Heart left ventricle (tissue), 16 donors: ENCODE measurements around the gene RAB8A. TPM values are rescaled to one million over a fixed set of nuclear protein-coding genes. Genes with fewer than 3 reads are reported as not detected.
A peak's percentile ranks its signal among the peaks of the same experiment; 100 is the strongest.

Source experiments
- ATAC-seq, 4 donors: fragments of 200-7000 bp; cut with Tn5 transposase; one replicate each; pipeline ENCODE4 v1.9.1; 2020 to 2022; ENCODE audit warnings: moderate library complexity in 4 of 4, mild to moderate bottlenecking in 3 of 4, moderate number of reproducible peaks in 1 of 4
- DNase-seq, 5 donors: peaks; one replicate each; pipeline ENCODE4 v3.0.0-alpha.2; 2020
- H3K27ac ChIP-seq, 12 donors: fragments of 200-600 bp; sonication (generic) in 4 of 12; one replicate each; pipeline versions ENCODE4 v1.5.0 to v1.8.0; 2016 to 2022; ENCODE audit warnings: mild to moderate bottlenecking in 2 of 12
- H3K27me3 ChIP-seq, 9 donors: fragments of 200-600 bp; sonication (generic) in 2 of 9; one replicate each; pipeline versions ENCODE4 v1.5.1 to v1.8.0; 2016 to 2022; ENCODE audit warnings: mild to moderate bottlenecking in 3 of 9
- H3K36me3 ChIP-seq, 9 donors: fragments of 200-600 bp; sonication (generic) in 2 of 9; one replicate each; pipeline versions ENCODE4 v1.5.0 to v1.8.0; 2018 to 2022; ENCODE audit warnings: mild to moderate bottlenecking in 2 of 9
- H3K4me1 ChIP-seq, 12 donors: fragments of 200-600 bp; sonication (generic) in 4 of 12; one replicate each; pipeline versions ENCODE4 v1.5.0 to v1.8.0; 2016 to 2022; ENCODE audit warnings: mild to moderate bottlenecking in 3 of 12
- H3K4me3 ChIP-seq, 12 donors: fragments of 200-600 bp; sonication (generic) in 4 of 12; one replicate each; pipeline versions ENCODE4 v1.5.0 to v1.8.0; 2017 to 2022; ENCODE audit warnings: mild to moderate bottlenecking in 9 of 12, moderate library complexity in 4 of 12
- H3K9me3 ChIP-seq, 12 donors: fragments of 200-600 bp; sonication (generic) in 4 of 12; one replicate each; pipeline versions ENCODE4 v1.5.0 to v1.8.0; 2016 to 2022; ENCODE audit warnings: mild to moderate bottlenecking in 1 of 12
- CTCF ChIP-seq, 12 donors: fragments of 200-600 bp; sonication (generic) in 4 of 12; IDR thresholded peaks; one replicate each; pipeline versions ENCODE4 v1.5.0 to v1.8.0; 2018 to 2022; ENCODE audit warnings: antibody characterized with exemption in 12 of 12, mild to moderate bottlenecking in 5 of 12
- POLR2A ChIP-seq, 2 donors: fragments of 450-650 bp; IDR thresholded peaks; one replicate each; pipeline ENCODE4 v1.6.1; 2017; ENCODE audit warnings: antibody characterized with exemption in 2 of 2, mild to moderate bottlenecking in 2 of 2, moderate library complexity in 2 of 2
- WGBS, 4 donors: extraction: QIAGEN DNeasy Blood & Tissue Kit in 2 of 4; methylation state at CpG; one replicate each; pipeline versions ENCODE4 v1.1.5 to v1.1.7; 2013 to 2018; 5-methylcytosine and 5-hydroxymethylcytosine counted together
- intact Hi-C, 10 donors: fragments of 100-400 bp; cut with DNase I; formaldehyde crosslinking; loops; one replicate each; pipeline versions ENCODE4 v1.11.1 to v1.14.2; 2022
- polyA plus RNA-seq, 2 donors: library from polyadenylated mRNA; stranded (reverse); fragments of 200-250 nt; gene quantifications; one replicate each; pipeline ENCODE4 v1.2.3, GENCODE V29; 2013
- total RNA-seq, 9 donors: library from RNA; depleted of rRNA in 2 of 9; stranded (reverse); fragments of >200 nt in 2 of 9; fragmentation: NEBNext Ultra II Directional in 3 of 9; extraction: Animal tissue kit (Norgen Biotek cat#: 25700) in 3 of 9; gene quantifications; one replicate each; pipeline versions ENCODE4 v1.1.0 to v1.2.4, GENCODE V29; 2016 to 2023
- donor health status: ischemic (EF 13 %, LVEDD 7.1; RV severe dilation, severe dysfunction).
- donor health status: healthy with polysubstance abuse.
- donor health status: DM: no; HTN: yes; CAD: no.
- donor health status: DM: no; HTN: no; CAD: no.
- donor health status: ischemic (EF 25% LVEDD 6.9; RV normal size, moderate dysfunction).
- donor health status: ischemic (EF 25% LVEDD 5.7; RV mildly dilated, moderate dysfunction).
- donor health status: healthy.
- donor health status: DM: yes; HTN: yes; CAD: no.
- donor health status: ischemic (EF 35%, LVEDD 5.7; RV mildly dilated, moderate dysfunction).
- donor health status: nonischemic (EF 11% LVEDD 7.7; RV severe dilation, severe dysfunction).
- donor health status: DM: yes; HTN: yes; CAD: no.
- donor health status: PGD.
- donor health status: ischemic (EF 29% LVEDD 5.4; RV normal size, mild dysfunction).
- donor health status: nonischemic (EF 23%, LVEDD 6.1; RV moderate dilation, normal function).

The RAB8A gene
- total and polyA plus RNA-seq, 11 donors: 7.8 to 53.7 (median 23.7) TPM

GRCh38 chr19:16148443-16149229 is 36.9 kb downstream of the RAB8A start:
- H3K4me3 ChIP-seq: no peak overlapping the region
- no peak for DNase-seq
- peaks cover 0 to 9% (median 0%) of the 10 kb centered on the region in 9 donors for H3K27me3 ChIP-seq
- H3K4me1 ChIP-seq: peaks cover 0 to 54% (median 0%) of the 10 kb centered on the region in 12 donors
- H3K9me3 ChIP-seq: no peaks in the 10 kb centered on the region
- no peaks in the 10 kb centered on the region for H3K36me3 ChIP-seq
- ATAC-seq: no peak
- TF ChIP-seq POLR2A (IDR thresholded peaks at IDR 0.05): no peak
- TF ChIP-seq CTCF (IDR thresholded peaks at IDR 0.05): no peak
- peak overlapping the region in 1 of 12 donors; percentile 80 for H3K27ac ChIP-seq
- WGBS, 4 donors: 67 to 85% (median 70%) methylated on average over 8 of the region's 8 CpGs
- intact Hi-C loops: no loop called here

- no peak for DNase-seq
- no peaks in the 10 kb centered on the region for H3K9me3 ChIP-seq
- no peak overlapping the region for H3K4me3 ChIP-seq
- H3K36me3 ChIP-seq: no peaks in the 10 kb centered on the region
- TF ChIP-seq CTCF (IDR thresholded peaks at IDR 0.05) (no peak), POLR2A (IDR thresholded peaks at IDR 0.05) (no peak)
- 80 to 82% (median 81%) methylated on average over 9 to 11 of the region's 11 CpGs for WGBS, 4 donors
- H3K27me3 ChIP-seq: peaks cover 0 to 11% (median 0%) of the 10 kb centered on the region in 9 donors
- H3K4me1 ChIP-seq: peaks cover 0 to 24% (median 0%) of the 10 kb centered on the region in 12 donors
- intact Hi-C loops: no loop called here
- no peak overlapping the region for H3K27ac ChIP-seq
- ATAC-seq: no peak
These were observed 42.1 kb downstream of the RAB8A start for GRCh38 chr19:16153582-16154336.

- Histone ChIP-seq H3K4me3 (no peak overlapping the region), H3K4me1 (peaks cover 0 to 16% (median 0%) of the 10 kb centered on the region in 12 donors), H3K36me3 (no peaks in the 10 kb centered on the region), H3K9me3 (no peaks in the 10 kb centered on the region), H3K27ac (no peak overlapping the region), H3K27me3 (peaks cover 0 to 11% (median 0%) of the 10 kb centered on the region in 9 donors)
- ATAC-seq (no peak), DNase-seq (no peak)
- TF ChIP-seq POLR2A (IDR thresholded peaks at IDR 0.05) (no peak), CTCF (IDR thresholded peaks at IDR 0.05) (no peak)
- WGBS, 4 donors: 90 to 96% (median 93%) methylated on average over 8 of the region's 8 CpGs
- intact Hi-C loops: no loop called here
These were observed 42.9 kb downstream of the RAB8A start for GRCh38 chr19:16154557-16154956.

- Histone ChIP-seq H3K9me3 (no peaks in the 10 kb centered on the region), H3K4me3 (no peak overlapping the region), H3K4me1 (peaks cover 0 to 10% (median 0%) of the 10 kb centered on the region in 12 donors), H3K27ac (no peak overlapping the region), H3K36me3 (no peaks in the 10 kb centered on the region), H3K27me3 (peaks cover 0 to 11% (median 0%) of the 10 kb centered on the region in 9 donors)
- no peak for ATAC-seq
- DNase-seq: no peak
- TF ChIP-seq POLR2A (IDR thresholded peaks at IDR 0.05): no peak
- no peak for TF ChIP-seq CTCF (IDR thresholded peaks at IDR 0.05)
- 74 to 94% (median 87%) methylated on average over 1 of the region's 1 CpG for WGBS, 4 donors
- intact Hi-C loops: no loop called here
These were observed 43.4 kb downstream of the RAB8A start for GRCh38 chr19:16155128-16155527.
